Central memory CD8-positive, alpha-beta T cell (primary cell): ENCODE data around the gene DSCAML1.

ENCODE experiments used
- ATAC-seq: fragments of 150-1000 bp; cut with Tn5 transposase; replicated peaks from 2 replicates; pipeline ENCODE4 v1.10.0; 2022; ENCODE audit warnings: mild to moderate bottlenecking, moderate FRiP score, moderate number of reproducible peaks; ENCODE audit not compliant: poor library complexity, severe bottlenecking; ENCODE audit errors: extremely low read depth
- DNase-seq, 2 donors: peaks; one replicate each; pipeline ENCODE4 v3.0.0; 2021; ENCODE audit warnings: low spot score in 2 of 2
- H3K27ac Mint-ChIP-seq: one replicate; pipeline ENCODE4 v1.8.0; 2022; ENCODE audit warnings: low read depth, mild to moderate bottlenecking, moderate library complexity, mixed read lengths
- H3K27me3 Mint-ChIP-seq: one replicate; pipeline ENCODE4 v1.8.0; 2022; ENCODE audit warnings: mixed read lengths
- H3K36me3 Mint-ChIP-seq: one replicate; pipeline ENCODE4 v1.8.0; 2022; ENCODE audit warnings: mild to moderate bottlenecking, moderate library complexity, mixed read lengths; ENCODE audit not compliant: insufficient read depth
- H3K4me1 Mint-ChIP-seq: one replicate; pipeline ENCODE4 v1.8.0; 2022; ENCODE audit warnings: mixed read lengths
- H3K4me3 Mint-ChIP-seq: one replicate; pipeline ENCODE4 v1.8.0; 2022; ENCODE audit warnings: mild to moderate bottlenecking, moderate library complexity, mixed read lengths
- H3K9me3 Mint-ChIP-seq: one replicate; pipeline ENCODE4 v1.8.0; 2022; ENCODE audit warnings: mixed read lengths

DSCAML1 gene

GRCh38 chr11:117544130-117544800, 252.8 kb downstream of the DSCAML1 start:
- H3K4me1 Mint-ChIP-seq = no peaks in the 10 kb centered on the region
- H3K36me3 Mint-ChIP-seq = no peaks in the 10 kb centered on the region
- no peak overlapping the region for H3K27ac Mint-ChIP-seq
- DNase-seq = no peak
- peaks cover 24% of the 10 kb centered on the region for H3K27me3 Mint-ChIP-seq
- H3K4me3 Mint-ChIP-seq = no peak overlapping the region
- no peak for ATAC-seq
- no peaks in the 10 kb centered on the region for H3K9me3 Mint-ChIP-seq

GRCh38 chr11:117541211-117541610, 255.8 kb downstream of the DSCAML1 start:
- H3K4me1 Mint-ChIP-seq = no peaks in the 10 kb centered on the region
- H3K27ac Mint-ChIP-seq = no peak overlapping the region
- ATAC-seq = no peak
- H3K27me3 Mint-ChIP-seq = peaks cover 32% of the 10 kb centered on the region
- H3K9me3 Mint-ChIP-seq = no peaks in the 10 kb centered on the region
- H3K4me3 Mint-ChIP-seq = no peak overlapping the region
- no peaks in the 10 kb centered on the region for H3K36me3 Mint-ChIP-seq
- DNase-seq = no peak

- Mint-ChIP-seq H3K4me1 (no peaks in the 10 kb centered on the region), H3K4me3 (no peak overlapping the region), H3K36me3 (no peaks in the 10 kb centered on the region), H3K9me3 (no peaks in the 10 kb centered on the region), H3K27me3 (peaks cover 42% of the 10 kb centered on the region), H3K27ac (no peak overlapping the region)
- ATAC-seq (no peak), DNase-seq (no peak)
These were observed 258.5 kb downstream of the DSCAML1 start for GRCh38 chr11:117538263-117539135.

GRCh38 chr11:117535850-117536411, 261.1 kb downstream of the DSCAML1 start:
- Mint-ChIP-seq H3K9me3 (no peaks in the 10 kb centered on the region), H3K27ac (no peak overlapping the region), H3K27me3 (peaks cover 68% of the 10 kb centered on the region), H3K4me1 (no peaks in the 10 kb centered on the region), H3K36me3 (no peaks in the 10 kb centered on the region), H3K4me3 (no peak overlapping the region)
- no peak for DNase-seq
- ATAC-seq = no peak

GRCh38 chr11:117535201-117535849, 261.7 kb downstream of the DSCAML1 start:
- Mint-ChIP-seq H3K9me3 (no peaks in the 10 kb centered on the region), H3K36me3 (no peaks in the 10 kb centered on the region), H3K4me1 (no peaks in the 10 kb centered on the region), H3K27ac (no peak overlapping the region), H3K4me3 (no peak overlapping the region), H3K27me3 (peaks cover 74% of the 10 kb centered on the region)
- ATAC-seq (no peak), DNase-seq (no peak)

- H3K9me3 Mint-ChIP-seq = no peaks in the 10 kb centered on the region
- no peaks in the 10 kb centered on the region for H3K4me1 Mint-ChIP-seq
- no peak overlapping the region for H3K27ac Mint-ChIP-seq
- H3K36me3 Mint-ChIP-seq = no peaks in the 10 kb centered on the region
- ATAC-seq (no peak), DNase-seq (no peak)
- no peak overlapping the region for H3K4me3 Mint-ChIP-seq
- peaks cover 82% of the 10 kb centered on the region for H3K27me3 Mint-ChIP-seq
These were observed 264.4 kb downstream of the DSCAML1 start for GRCh38 chr11:117532568-117532967.

- Mint-ChIP-seq H3K36me3 (no peaks in the 10 kb centered on the region), H3K27me3 (peaks cover 63% of the 10 kb centered on the region), H3K4me1 (no peaks in the 10 kb centered on the region), H3K4me3 (no peak overlapping the region), H3K27ac (no peak overlapping the region), H3K9me3 (no peaks in the 10 kb centered on the region)
- ATAC-seq = no peak
- DNase-seq = no peak
These were observed 267.2 kb downstream of the DSCAML1 start for GRCh38 chr11:117529816-117530215.

GRCh38 chr11:117528097-117528721, 268.8 kb downstream of the DSCAML1 start:
- Mint-ChIP-seq H3K27me3 (peaks cover 53% of the 10 kb centered on the region), H3K36me3 (no peaks in the 10 kb centered on the region), H3K9me3 (no peaks in the 10 kb centered on the region), H3K4me3 (no peak overlapping the region), H3K27ac (no peak overlapping the region), H3K4me1 (no peaks in the 10 kb centered on the region)
- no peak for ATAC-seq
- no peak for DNase-seq

GRCh38 chr11:117527271-117527670, 269.7 kb downstream of the DSCAML1 start:
- no peak for ATAC-seq
- H3K4me3 Mint-ChIP-seq = no peak overlapping the region
- no peak overlapping the region for H3K27ac Mint-ChIP-seq
- H3K9me3 Mint-ChIP-seq = no peaks in the 10 kb centered on the region
- DNase-seq = no peak
- H3K4me1 Mint-ChIP-seq = no peaks in the 10 kb centered on the region
- H3K36me3 Mint-ChIP-seq = no peaks in the 10 kb centered on the region
- H3K27me3 Mint-ChIP-seq = peaks cover 44% of the 10 kb centered on the region

GRCh38 chr11:117525866-117526542, 271.0 kb downstream of the DSCAML1 start:
- no peak for DNase-seq
- peaks cover 31% of the 10 kb centered on the region for H3K27me3 Mint-ChIP-seq
- no peak overlapping the region for H3K27ac Mint-ChIP-seq
- no peaks in the 10 kb centered on the region for H3K36me3 Mint-ChIP-seq
- no peak overlapping the region for H3K4me3 Mint-ChIP-seq
- H3K4me1 Mint-ChIP-seq = no peaks in the 10 kb centered on the region
- ATAC-seq = no peak
- no peaks in the 10 kb centered on the region for H3K9me3 Mint-ChIP-seq

- no peaks in the 10 kb centered on the region for H3K9me3 Mint-ChIP-seq
- no peaks in the 10 kb centered on the region for H3K4me1 Mint-ChIP-seq
- H3K4me3 Mint-ChIP-seq = no peak overlapping the region
- no peaks in the 10 kb centered on the region for H3K36me3 Mint-ChIP-seq
- no peak overlapping the region for H3K27ac Mint-ChIP-seq
- H3K27me3 Mint-ChIP-seq = peaks cover 17% of the 10 kb centered on the region
- DNase-seq (no peak), ATAC-seq (no peak)
These were observed 272.4 kb downstream of the DSCAML1 start for GRCh38 chr11:117524468-117525183.
